Fibroblast of skin of back (primary cell): Measurements from ENCODE around the gene ZC4H2. TPM values are rescaled to one million over a fixed set of nuclear protein-coding genes. Genes with fewer than 3 reads are reported as not detected.
"Not testable (repeated sequence)": the region's sequence is repeated elsewhere in the genome, so short reads cannot be mapped to it uniquely, and the experiment has no call there.

Experiments used
- DNase-seq: peaks from one replicate; pipeline ENCODE4 v3.0.0-alpha.2; 2013
- polyA plus RNA-seq, 2 experiments: library from polyadenylated mRNA; unstranded; fragments of 120-200 nt; gene quantifications; one replicate each; pipeline ENCODE4 v1.2.1, GENCODE V29; 2013; ENCODE audit not compliant: insufficient read length in 2 of 2

The ZC4H2 gene
- polyA plus RNA-seq (2013, experiment 1 of 2; ENCODE audit: insufficient read length): 11.5 TPM
- 9.1 TPM for polyA plus RNA-seq (2013, experiment 2 of 2; ENCODE audit: insufficient read length)

- DNase-seq: peak; percentile 79
Observed at GRCh38 chrX:64975989-64976672, at the start of gene ZC4H2. Gene ZC4H2 (minus strand): TSS chrX:64976450. CDS start chrX:64976377, 73 bp downstream.

GRCh38 chrX:65017451-65017850 lies 41.2 kb upstream of the ZC4H2 start:
- no peak for DNase-seq

GRCh38 chrX:65014230-65014629 lies 38.0 kb upstream of the ZC4H2 start:
- no peak for DNase-seq

- no peak for DNase-seq
Observed at GRCh38 chrX:65009459-65009858, 33.2 kb upstream of the ZC4H2 start.

- DNase-seq: not testable (repeated sequence)
Observed at GRCh38 chrX:65002208-65002607, 26.0 kb upstream of the ZC4H2 start.

GRCh38 chrX:64996805-64997204 lies 20.6 kb upstream of the ZC4H2 start:
- DNase-seq: no peak

GRCh38 chrX:64994131-64994798 lies 18.0 kb upstream of the ZC4H2 start:
- DNase-seq: no peak

- no peak for DNase-seq
Observed at GRCh38 chrX:64977830-64978229, 1.6 kb upstream of the ZC4H2 start.

- DNase-seq: no peak
Observed at GRCh38 chrX:64977051-64977450, 801 bp upstream of the ZC4H2 start.

- DNase-seq: no peak
Observed at GRCh38 chrX:64976673-64977040, 407 bp upstream of the ZC4H2 start.

GRCh38 chrX:64975491-64975890 lies 759 bp downstream of the ZC4H2 start:
- peak; percentile 28 for DNase-seq

GRCh38 chrX:64925480-64925879 lies 50.8 kb downstream of the ZC4H2 start:
- DNase-seq: no peak

- DNase-seq: no peak
Observed at GRCh38 chrX:64908121-64908520, 68.1 kb downstream of the ZC4H2 start.

GRCh38 chrX:64894454-64895038 lies 81.7 kb downstream of the ZC4H2 start:
- DNase-seq: peak; percentile 4

GRCh38 chrX:64885850-64886249 lies 90.4 kb downstream of the ZC4H2 start:
- DNase-seq: no peak

- not testable (repeated sequence) for DNase-seq
Observed at GRCh38 chrX:64878709-64879108, 97.5 kb downstream of the ZC4H2 start.

GRCh38 chrX:64867217-64867616 lies 109.0 kb downstream of the ZC4H2 start:
- no peak for DNase-seq
